Measurements from ENCODE around the gene MAML1.
"Not testable (repeated sequence)": the region's sequence is repeated elsewhere in the genome, so short reads cannot be mapped to it uniquely, and the experiment has no call there.

MAML1 gene, protein sequence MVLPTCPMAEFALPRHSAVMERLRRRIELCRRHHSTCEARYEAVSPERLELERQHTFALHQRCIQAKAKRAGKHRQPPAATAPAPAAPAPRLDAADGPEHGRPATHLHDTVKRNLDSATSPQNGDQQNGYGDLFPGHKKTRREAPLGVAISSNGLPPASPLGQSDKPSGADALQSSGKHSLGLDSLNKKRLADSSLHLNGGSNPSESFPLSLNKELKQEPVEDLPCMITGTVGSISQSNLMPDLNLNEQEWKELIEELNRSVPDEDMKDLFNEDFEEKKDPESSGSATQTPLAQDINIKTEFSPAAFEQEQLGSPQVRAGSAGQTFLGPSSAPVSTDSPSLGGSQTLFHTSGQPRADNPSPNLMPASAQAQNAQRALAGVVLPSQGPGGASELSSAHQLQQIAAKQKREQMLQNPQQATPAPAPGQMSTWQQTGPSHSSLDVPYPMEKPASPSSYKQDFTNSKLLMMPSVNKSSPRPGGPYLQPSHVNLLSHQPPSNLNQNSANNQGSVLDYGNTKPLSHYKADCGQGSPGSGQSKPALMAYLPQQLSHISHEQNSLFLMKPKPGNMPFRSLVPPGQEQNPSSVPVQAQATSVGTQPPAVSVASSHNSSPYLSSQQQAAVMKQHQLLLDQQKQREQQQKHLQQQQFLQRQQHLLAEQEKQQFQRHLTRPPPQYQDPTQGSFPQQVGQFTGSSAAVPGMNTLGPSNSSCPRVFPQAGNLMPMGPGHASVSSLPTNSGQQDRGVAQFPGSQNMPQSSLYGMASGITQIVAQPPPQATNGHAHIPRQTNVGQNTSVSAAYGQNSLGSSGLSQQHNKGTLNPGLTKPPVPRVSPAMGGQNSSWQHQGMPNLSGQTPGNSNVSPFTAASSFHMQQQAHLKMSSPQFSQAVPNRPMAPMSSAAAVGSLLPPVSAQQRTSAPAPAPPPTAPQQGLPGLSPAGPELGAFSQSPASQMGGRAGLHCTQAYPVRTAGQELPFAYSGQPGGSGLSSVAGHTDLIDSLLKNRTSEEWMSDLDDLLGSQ

DNA sequence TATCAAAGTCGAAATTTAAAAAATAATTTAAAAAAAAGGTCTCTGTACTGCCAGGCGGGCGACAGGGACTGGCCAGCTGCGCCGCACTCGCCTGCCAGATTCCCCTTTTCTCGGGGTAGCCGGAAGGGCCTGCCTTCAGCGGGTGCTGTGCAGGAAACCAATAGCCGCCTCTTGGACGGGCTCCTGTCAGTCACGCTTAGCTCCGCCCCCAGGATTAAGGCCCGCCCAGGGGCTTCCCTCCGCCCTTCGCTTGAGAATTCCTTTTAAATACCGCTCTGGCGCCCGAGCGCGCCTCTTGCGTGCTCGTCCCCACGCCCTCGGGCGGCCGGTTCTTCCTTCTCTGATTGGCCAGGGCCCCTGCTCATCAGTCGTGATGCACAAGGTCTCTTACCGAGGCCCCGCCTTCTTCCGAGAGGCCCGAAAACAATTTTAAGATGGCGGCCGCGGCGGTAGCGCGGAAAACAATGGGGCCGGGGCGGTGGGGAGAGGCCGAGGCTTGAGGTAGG lies at the start of gene MAML1:
MAML1 (plus strand) TSS at position 411 of the 506 bp plus-strand sequence. CDS start 291 bp downstream, outside the sequence.
- peak; percentile 100 for DNase-seq (ENCODE audit: low spot score)

DNA sequence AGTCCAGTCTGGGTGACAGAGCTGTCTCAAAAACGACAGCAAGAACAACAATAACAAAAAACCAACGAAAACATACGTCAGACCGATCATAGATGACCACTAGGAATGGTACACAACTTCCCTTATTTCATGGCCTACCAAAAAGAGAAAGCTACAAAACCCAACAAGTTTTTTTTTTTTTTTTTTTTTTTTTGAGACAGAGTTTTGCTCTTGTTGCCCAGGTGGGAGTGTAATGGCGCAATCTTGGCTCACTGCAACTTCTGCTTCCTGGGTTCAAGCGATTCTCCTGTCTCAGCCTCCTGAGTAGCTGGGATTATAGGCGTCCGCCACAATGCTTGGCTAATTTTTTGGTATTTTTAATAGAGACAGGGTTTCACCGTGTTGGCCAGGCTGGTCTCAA lies 43.4 kb upstream of the MAML1 start:
- not testable (repeated sequence) for DNase-seq (ENCODE audit: low spot score)

DNA sequence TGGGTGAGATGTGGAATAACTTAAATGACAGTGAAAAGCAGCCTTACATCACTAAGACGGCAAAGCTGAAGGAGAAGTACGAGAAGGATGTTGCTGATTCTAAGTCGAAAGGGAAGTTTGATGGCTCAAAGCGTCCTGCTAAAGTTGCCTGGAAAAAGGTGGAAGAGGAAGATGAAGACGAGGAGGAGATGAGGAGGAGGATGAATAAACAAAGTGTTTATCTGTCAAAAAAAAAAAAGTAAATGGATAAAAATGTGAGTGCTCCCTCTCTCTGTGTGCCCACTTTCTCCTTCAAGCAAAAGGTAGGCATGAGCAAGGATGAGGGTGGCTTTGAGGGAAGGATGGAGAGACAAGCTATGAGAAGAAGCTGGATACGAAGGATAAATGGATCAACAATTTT lies 38.1 kb upstream of the MAML1 start:
- DNase-seq (ENCODE audit: low spot score), result no peak

DNA sequence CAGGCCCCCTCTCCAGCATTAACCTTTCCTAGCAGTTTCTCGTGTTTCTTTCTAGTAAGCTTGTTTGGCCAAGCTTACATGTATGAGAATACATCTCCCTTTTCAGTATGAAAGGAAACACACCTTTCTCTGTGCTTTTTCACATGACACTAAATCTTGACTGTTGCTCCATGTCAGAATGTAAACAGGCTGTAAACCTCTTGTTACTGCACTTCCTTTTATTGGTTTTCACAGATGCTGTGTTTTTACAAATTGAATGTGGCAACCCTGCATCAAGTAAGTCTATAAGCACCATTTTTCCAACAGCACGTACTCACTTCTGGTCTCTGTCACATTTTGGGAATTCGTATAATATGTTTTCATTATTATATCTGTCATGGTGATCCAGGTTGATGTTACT lies 36.0 kb upstream of the MAML1 start:
- DNase-seq (ENCODE audit: low spot score), result no peak

DNA sequence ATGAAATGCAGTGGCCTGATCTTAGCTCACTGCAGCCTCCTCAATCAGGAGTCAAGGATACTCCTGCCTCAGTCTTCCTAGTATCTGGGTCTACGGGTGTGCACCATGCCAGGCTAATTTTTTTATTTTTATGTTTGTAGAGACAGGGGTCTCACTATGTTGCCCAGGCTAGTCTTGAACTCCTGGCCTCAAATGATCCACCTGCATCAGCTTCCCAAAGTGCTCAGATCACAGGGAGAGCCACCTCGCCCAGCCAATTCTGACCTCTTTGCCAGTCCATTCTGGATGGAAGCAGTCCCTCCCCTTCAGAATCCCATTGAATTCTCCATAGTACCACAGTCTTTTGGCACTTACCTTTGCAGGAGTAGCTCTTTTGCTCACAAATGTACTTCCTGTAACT lies 35.5 kb upstream of the MAML1 start:
- DNase-seq (ENCODE audit: low spot score), result no peak

DNA sequence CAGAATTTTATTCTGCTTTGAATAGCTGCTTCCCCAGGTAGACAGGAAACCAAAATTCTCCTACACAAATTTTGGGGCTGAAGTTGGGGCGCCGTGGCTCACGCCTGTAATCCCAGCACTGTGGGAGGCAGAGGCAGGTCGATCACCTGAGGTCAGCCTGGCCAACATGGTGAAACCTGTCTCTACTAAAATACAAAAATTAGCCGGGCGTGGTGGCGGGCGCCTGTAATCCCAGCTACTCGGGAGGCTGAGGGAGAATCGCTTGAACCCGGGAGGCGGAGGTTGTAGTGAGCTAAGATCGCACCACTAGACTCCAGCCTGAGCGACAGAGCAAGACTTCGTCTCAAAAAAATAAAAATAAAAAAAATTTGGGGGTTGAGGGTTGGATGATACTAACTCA lies 35.1 kb upstream of the MAML1 start:
- DNase-seq (ENCODE audit: low spot score), result not testable (repeated sequence)

DNA sequence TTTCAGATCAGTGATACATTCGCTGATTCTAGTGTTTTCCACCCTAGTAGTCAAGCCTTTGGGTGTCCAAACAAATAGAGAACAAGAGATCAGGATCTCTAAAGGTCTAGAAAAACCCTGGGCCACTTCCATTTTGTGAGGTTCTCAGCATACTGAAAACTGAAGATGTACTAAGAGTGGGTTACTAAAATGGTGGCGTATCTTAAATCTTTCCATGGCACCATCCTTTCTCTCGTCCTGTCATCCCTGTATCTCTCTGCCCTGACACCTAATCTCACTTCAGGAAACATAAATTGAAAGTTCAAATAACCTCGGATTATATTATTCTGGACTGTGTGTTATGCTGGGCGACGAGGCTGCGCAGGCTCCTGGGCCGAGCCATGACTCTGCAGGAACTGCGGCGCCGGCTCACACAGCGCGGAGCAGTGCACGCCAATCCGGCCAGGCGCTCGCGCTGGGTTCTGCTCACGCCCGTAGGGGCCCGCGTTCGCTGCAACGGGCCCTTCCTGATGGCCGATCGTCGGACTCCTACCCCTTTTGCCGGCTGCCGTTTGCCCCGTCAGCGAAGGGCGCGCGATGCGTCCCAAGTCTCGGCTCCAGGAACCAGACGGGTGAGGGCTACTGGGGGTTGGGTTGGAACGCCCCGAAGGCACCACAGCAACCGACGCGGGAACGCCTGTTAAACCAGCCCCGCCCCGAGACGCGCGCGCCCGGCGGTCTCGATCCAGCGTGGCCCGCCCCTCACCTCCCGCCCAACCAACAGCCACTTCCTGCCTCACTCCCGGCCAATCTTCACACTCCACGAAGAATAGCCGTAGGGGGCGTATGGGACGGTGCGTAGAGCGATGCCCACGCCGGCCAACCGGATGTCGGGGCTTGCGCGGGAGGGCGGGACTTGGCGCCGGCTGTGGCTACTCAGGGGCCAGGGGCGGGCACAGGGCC lies 34.4 kb upstream of the MAML1 start:
- DNase-seq (ENCODE audit: low spot score), result peak; percentile 99

DNA sequence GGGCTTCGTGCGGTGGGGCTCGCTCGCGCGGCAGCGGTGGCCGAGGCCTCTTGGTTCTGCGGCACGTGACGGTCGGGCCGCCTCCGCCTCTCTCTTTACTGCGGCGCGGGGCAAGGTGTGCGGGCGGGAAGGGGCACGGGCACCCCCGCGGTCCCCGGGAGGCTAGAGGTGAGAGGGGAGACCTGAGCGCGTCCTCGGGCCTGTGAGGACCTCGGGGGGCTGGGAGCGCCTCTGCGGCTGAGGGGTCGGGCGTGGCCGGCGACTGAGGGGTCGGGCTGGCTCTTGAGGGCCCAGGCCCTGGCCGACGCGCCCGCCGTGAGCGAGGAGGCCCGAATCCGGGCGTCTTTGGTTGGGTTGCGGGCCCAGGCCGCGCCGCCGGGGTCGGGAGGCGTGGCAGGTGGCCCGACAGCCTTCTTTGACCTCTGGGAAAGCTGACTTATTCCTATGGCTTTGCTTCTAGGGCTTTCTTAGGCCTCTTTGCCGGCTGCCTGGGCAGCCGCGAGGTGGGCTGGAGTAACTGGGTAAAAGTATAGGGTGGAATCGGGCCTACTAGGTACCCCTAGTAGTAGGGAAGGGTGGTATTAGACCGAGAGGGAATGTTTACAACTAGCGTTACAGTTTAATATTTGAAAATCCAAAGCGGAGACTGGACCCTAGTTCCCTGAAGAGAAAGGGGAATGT lies 33.5 kb upstream of the MAML1 start, which contains the start of gene CANX:
CANX (plus strand) TSS at position 33 of the 681 bp plus-strand sequence. CDS start 6,715 bp downstream, outside the sequence.
- DNase-seq (ENCODE audit: low spot score), result no peak

DNA sequence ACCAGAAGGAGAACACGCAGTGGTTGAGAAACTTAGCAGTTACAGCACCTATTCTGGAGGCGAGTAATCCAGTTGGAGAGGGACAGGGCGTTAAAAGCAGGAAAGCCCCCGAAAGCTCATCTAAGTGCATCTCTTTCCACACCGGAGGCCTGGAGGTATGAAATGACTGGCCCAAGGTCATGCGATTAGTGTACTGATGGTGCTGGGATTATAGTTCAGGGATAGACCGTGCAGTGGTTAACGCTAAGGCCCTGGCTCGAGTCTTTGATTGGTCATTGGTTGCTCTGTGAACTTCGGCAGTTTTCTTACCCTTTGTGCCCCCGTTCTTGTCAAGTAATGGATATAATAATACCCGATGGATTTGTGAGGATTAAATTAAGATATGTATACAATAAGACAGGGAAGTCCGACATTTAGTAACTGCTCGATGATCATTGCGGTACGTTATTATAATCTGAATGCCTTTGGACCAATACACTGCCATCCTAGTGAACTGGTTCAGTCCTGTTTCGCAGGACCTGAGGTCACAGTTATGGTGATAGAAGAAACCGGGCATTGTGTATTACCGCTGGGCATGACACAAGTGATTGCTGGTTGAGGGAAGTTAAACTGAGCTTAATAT lies 32.9 kb upstream of the MAML1 start:
- DNase-seq (ENCODE audit: low spot score), result peak; percentile 27

DNA sequence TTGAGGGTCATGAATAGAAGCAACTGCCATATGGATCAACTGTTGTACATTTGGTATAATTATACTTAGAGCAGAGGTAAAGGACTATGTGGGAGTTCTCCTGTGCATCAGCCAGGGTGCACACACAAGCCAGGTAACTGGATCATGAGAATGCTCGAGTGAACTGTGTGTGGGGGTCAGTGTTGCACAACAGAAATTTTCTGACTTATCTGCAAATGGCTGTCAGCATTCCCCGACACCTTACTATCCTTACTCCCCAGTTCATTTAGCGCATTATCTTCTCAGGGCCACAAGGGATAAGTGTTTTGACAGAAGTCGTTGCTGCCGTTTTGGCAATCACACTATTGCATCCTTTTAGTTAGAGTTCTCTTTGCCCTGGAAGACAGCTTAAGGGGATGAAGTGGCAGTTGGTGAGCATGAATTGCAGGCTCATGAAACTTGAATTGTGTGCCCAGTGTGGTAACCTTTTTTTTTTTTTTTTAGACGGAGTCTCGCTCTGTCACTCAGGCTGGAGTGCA lies 32.2 kb upstream of the MAML1 start:
- DNase-seq (ENCODE audit: low spot score), result peak; percentile 51

DNA sequence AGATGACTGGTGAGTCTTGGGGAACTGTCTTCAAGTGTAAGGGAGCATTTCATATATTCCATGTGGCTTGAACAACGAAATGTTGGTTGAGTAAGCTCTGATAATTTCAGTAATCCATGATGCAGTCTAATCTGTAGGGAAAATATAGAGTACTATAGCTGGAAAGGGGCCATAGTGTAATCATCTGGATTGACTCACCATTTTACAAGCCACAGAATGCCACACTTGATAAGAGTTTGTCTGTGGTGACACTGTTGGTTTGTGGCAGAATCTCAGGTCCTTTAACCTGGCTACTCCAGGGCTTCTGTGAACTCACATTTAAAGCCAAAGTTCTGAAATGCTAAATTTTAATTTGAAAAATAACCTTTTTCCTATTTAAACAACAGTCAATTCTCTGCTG lies 16.3 kb upstream of the MAML1 start:
- peak; percentile 36 for DNase-seq (ENCODE audit: low spot score)

DNA sequence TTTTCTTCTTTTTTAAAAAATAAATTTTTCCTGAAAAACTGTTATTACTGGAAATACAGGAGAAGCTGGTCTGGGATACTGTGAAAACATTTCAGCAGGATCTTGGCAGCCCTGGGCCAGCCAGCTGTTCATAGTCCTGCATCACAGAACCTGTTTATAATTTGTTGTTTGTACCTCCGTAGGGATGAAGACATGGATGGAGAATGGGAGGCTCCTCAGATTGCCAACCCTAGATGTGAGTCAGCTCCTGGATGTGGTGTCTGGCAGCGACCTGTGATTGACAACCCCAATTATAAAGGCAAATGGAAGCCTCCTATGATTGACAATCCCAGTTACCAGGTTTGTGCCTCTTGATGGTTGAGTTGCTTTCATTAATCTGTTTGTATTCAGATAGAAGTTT lies 12.4 kb upstream of the MAML1 start:
- DNase-seq (ENCODE audit: low spot score), result no peak

DNA sequence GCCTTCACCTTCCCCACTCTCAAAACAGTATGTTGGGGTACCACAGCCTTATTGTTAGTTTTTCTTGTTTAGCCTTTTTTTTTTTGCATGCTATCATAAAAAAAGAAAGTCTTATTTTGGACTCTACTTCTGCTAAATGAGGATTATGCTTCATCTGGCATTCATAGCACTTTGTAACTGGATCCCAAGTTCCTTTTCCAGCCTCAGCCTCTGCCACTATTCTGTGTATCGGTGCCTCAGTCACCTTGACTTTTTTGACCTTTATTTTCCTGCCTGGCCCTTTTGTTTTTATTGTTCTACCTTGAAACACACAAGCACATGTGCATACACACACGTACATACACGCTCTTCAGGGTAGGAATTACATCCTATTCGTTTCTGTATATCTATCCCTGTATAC lies 8.5 kb upstream of the MAML1 start:
- DNase-seq (ENCODE audit: low spot score), result no peak

DNA sequence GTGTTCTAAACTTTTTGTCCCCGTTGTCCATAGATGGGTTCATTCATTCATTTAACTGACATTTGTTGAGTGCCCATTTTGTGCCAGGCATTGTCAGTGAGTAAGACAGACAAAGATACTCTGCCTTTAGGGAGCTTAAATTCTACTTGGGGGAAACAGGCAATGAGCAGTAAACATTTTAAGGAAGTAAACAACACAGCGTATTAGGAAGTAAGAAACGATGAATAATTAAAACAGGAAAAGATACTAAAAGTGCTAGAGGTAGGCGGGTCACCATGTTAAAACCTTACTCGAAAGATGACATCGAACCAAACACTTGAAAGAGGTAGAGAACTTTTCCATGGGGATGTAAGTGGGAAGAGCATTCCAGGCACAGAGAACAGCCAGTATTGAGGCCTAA lies 5.5 kb upstream of the MAML1 start:
- no peak for DNase-seq (ENCODE audit: low spot score)

DNA sequence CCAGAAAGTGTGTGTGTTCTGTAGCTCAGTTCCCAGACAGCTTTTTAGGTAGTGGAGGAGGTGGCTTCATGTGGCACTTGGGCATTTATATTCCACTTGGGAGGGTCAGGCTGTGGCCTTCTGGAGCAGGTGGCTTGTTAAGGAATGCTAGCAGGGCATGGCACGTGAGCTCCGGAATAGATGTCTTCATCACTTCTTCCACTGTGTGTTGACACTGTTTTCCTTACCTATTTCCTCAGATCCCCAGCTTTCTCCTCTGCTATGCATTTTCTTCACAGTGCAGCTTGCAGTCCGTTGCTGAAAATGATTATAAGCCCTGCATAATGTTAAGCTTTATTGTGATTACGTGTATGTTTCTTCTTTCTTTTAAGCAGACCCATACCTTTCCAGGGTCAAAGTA lies 3.3 kb upstream of the MAML1 start:
- no peak for DNase-seq (ENCODE audit: low spot score)

DNA sequence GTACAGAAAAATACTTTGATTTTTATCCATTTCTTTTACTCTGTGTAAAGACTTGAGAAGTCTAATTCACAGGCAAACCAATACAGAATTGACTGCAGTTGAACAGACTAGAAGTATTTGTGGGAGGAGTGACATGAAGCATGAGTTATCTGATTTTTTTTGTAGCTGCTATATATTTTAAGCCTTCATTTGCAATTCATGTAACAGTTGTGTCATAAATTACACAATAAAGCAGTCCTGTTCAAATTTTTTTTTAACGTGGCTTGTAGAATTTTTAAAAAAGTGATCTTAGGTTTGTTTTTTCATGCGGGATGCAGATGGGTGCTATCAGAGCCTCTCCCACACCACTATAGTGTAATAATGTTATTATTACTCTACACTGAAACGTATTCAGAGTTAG lies 2.9 kb upstream of the MAML1 start:
- no peak for DNase-seq (ENCODE audit: low spot score)

DNA sequence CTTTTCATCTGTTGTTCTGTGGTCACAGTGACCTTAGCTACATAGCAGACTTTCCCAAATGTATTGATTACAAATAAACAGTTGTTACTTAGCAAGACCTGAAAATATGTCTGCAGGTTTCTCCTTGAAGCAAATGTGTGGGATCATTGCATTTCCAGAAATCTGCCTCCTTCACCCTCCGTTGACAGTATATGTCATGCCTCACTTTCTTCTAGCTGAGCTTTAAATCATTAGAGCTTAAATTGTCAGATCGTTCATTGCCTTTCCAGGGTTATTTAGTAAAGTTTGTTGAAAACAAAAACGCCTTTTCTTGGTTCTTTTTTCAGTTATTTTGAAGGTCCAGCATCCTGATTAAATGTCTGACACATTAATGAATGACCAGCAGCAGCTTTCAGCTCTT lies 2.3 kb upstream of the MAML1 start:
- no peak for DNase-seq (ENCODE audit: low spot score)

DNA sequence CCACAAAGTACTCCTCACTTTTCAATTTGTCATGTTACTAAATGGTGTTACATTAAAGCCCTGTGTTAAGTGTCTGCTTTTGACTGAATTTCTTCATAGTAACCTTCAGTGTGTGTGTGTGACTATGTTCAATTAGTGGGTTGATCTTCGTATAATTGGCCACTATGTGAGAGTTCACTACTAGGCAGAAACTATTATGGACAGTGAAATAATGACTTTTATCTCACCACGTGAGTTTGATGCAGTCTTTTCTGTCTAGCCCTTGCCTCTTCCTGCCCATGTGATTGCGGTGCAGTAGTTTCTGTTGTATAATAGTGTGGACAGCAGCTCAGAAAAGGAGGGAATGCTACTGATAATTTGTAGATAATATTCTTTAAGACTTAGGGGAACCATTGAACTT lies 1.8 kb upstream of the MAML1 start:
- DNase-seq (ENCODE audit: low spot score), result no peak

DNA sequence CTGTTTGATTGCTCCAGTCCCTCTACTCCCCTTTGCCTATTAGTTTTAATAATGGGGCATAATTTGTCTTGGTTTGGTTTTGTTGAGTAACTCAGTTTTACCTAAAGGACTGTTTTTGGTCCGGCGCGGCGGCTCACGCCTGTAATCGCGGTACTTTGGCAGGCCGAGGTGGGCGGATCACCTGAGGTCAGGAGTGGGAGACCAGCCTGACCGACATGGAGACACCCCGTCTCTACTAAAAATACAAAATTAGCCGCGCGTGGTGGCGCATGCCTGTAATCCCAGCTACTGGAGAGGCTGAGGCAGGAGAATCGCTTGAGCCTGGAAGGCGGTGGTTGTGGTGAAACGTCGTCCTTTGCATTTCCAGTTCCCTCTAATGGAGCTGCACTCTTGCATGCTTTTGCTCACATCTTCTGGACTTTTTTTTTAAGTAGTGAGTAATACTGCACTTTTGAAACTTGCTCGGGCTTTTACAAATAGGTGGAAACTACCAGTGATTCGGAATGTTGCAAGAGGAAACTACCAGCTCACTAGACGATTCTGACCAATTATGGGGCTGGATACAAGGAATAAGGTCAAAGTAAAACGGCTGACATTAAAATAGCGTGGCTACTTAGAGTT lies 721 bp upstream of the MAML1 start:
- no peak for DNase-seq (ENCODE audit: low spot score)
